ENCODE measurements around the gene CXCL3. TPM values are rescaled to one million over a fixed set of nuclear protein-coding genes. Genes with fewer than 3 reads are reported as not detected.
"Not testable (repeated sequence)": the region's sequence is repeated elsewhere in the genome, so short reads cannot be mapped to it uniquely, and the experiment has no call there.

The CXCL3 gene
- total RNA-seq, 4 donors from 2014 or later, result 0.62 to 2.5 TPM; not detected in 2

- Histone ChIP-seq H3K36me3 (no peaks in the 10 kb centered on the region), H3K27me3 (no peaks in the 10 kb centered on the region), H3K27ac (no peak overlapping the region), H3K4me1 (no peaks in the 10 kb centered on the region), H3K4me3 (no peak overlapping the region), H3K9me3 (no peaks in the 10 kb centered on the region)
- no peak for DNase-seq
- TF ChIP-seq POLR2A (IDR thresholded peaks at IDR 0.05) (no peak), CTCF (IDR thresholded peaks at IDR 0.05) (no peak)
- intact Hi-C loops (cut with DNase I; ENCODE audit: low total_unique reads), result no loop called here
These were observed 42.5 kb upstream of the CXCL3 start for GRCh38 chr4:74081035-74081434.

GRCh38 chr4:74080351-74080750 is 41.9 kb upstream of the CXCL3 start:
- H3K27ac ChIP-seq; H3K27me3 ChIP-seq; H3K9me3 ChIP-seq; intact Hi-C loops (cut with DNase I; ENCODE audit: low total_unique reads); H3K4me3 ChIP-seq; H3K36me3 ChIP-seq; DNase-seq; H3K4me1 ChIP-seq: not testable (repeated sequence)

GRCh38 chr4:74079024-74079423 is 40.5 kb upstream of the CXCL3 start:
- intact Hi-C loops (cut with DNase I; ENCODE audit: low total_unique reads), result not testable (repeated sequence)

GRCh38 chr4:74073358-74073757 is 34.9 kb upstream of the CXCL3 start:
- DNase-seq, result no peak
- intact Hi-C loops (cut with DNase I; ENCODE audit: low total_unique reads), result no loop called here
- Histone ChIP-seq H3K27me3 (no peaks in the 10 kb centered on the region), H3K27ac (no peak overlapping the region), H3K9me3 (no peaks in the 10 kb centered on the region), H3K4me3 (no peak overlapping the region), H3K4me1 (no peaks in the 10 kb centered on the region), H3K36me3 (no peaks in the 10 kb centered on the region)
- TF ChIP-seq CTCF (IDR thresholded peaks at IDR 0.05) (no peak), POLR2A (IDR thresholded peaks at IDR 0.05) (no peak)

More at GRCh38 chr4:74079024-74079423, 40.5 kb upstream of the CXCL3 start:
- H3K9me3 ChIP-seq, H3K4me3 ChIP-seq, H3K36me3 ChIP-seq, H3K27me3 ChIP-seq, DNase-seq, H3K4me1 ChIP-seq, H3K27ac ChIP-seq: not testable (repeated sequence)

GRCh38 chr4:74072739-74073138 is 34.2 kb upstream of the CXCL3 start:
- Histone ChIP-seq H3K4me3 (no peak overlapping the region), H3K27ac (no peak overlapping the region), H3K36me3 (no peaks in the 10 kb centered on the region), H3K9me3 (no peaks in the 10 kb centered on the region), H3K27me3 (no peaks in the 10 kb centered on the region), H3K4me1 (no peaks in the 10 kb centered on the region)
- DNase-seq, result no peak
- intact Hi-C loops (cut with DNase I; ENCODE audit: low total_unique reads), result no loop called here
- no peak for TF ChIP-seq CTCF (IDR thresholded peaks at IDR 0.05)
- no peak for TF ChIP-seq POLR2A (IDR thresholded peaks at IDR 0.05)

- DNase-seq, result no peak
- H3K27me3 ChIP-seq, result no peaks in the 10 kb centered on the region
- no peaks in the 10 kb centered on the region for H3K9me3 ChIP-seq
- TF ChIP-seq CTCF (IDR thresholded peaks at IDR 0.05), result no peak
- no peak for TF ChIP-seq POLR2A (IDR thresholded peaks at IDR 0.05)
- H3K4me1 ChIP-seq, result no peaks in the 10 kb centered on the region
- H3K36me3 ChIP-seq, result no peaks in the 10 kb centered on the region
- intact Hi-C loops (cut with DNase I; ENCODE audit: low total_unique reads), result no loop called here
- H3K4me3 ChIP-seq, result no peak overlapping the region
- no peak overlapping the region for H3K27ac ChIP-seq
These were observed 29.1 kb upstream of the CXCL3 start for GRCh38 chr4:74067586-74067985.
